ENCODE measurements around the gene FBXL16.
A peak's percentile ranks its signal among the peaks of the same experiment; 100 is the strongest.
"Not testable (repeated sequence)": the region's sequence is repeated elsewhere in the genome, so short reads cannot be mapped to it uniquely, and the experiment has no call there.

FBXL16 gene, protein sequence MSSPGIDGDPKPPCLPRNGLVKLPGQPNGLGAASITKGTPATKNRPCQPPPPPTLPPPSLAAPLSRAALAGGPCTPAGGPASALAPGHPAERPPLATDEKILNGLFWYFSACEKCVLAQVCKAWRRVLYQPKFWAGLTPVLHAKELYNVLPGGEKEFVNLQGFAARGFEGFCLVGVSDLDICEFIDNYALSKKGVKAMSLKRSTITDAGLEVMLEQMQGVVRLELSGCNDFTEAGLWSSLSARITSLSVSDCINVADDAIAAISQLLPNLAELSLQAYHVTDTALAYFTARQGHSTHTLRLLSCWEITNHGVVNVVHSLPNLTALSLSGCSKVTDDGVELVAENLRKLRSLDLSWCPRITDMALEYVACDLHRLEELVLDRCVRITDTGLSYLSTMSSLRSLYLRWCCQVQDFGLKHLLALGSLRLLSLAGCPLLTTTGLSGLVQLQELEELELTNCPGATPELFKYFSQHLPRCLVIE

DNA sequence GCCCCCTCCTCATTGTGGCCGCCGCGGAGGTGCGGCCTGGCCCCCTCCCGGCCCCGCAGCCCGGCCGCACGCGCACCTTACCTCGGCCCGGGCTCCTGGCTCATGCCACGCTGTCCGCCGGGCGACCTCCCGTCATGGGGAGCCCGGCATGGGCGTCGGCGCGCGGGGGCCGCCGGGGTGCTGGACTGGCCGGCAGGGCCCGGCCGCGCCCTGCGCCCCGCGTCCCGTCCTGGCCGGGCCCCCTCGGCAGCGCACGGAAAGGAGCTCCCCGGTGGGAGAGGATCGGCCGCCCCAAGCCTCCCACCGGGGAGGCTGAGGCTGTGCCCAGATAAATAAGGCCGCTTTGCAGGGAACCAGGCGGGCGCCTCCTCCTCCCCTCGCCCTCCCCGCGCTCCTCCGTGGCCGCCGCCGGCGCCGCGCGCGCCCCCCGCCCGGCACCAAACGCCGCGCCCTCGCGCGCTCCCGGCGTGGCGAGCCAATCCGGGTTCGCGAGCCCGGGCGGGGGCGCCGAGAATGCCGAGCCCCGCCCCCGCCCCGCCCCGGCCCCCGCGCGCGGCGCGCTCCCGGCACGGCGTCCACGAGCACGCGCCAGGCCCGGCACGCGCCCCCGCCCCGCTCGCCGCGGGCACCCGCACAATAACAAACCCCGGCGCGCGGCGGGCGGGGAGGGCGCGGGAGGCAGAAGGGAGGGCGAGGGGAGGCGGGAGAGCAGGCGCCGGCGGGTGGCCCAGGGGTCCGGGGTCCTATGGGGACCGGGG lies at the start of gene FBXL16:
Gene FBXL16, minus strand, starts transcription at position 371 of the 758 bp plus-strand sequence. CDS start 8,396 bp downstream, outside the sequence.
- no peak for DNase-seq

DNA sequence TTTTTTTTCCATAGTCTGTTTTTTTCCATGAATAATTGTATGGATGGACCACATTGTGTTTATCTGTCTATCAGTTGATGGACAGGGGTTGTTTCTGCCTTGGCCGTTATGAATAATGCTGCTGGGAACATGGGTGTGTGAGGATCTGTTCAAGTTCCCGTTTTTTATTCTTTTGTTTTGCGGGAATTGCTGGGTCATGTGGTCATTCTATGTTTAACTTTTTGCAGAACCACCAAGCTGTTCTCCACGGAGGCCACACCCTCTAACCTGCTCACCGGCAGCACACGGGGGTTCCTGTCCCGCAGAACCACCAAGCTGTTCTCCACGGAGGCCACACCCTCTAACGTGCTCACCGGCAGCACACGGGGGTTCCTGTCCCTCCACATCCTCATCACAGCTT lies 49.1 kb upstream of the FBXL16 start:
- DNase-seq: peak in 1 of 2 donors; percentile 7

DNA sequence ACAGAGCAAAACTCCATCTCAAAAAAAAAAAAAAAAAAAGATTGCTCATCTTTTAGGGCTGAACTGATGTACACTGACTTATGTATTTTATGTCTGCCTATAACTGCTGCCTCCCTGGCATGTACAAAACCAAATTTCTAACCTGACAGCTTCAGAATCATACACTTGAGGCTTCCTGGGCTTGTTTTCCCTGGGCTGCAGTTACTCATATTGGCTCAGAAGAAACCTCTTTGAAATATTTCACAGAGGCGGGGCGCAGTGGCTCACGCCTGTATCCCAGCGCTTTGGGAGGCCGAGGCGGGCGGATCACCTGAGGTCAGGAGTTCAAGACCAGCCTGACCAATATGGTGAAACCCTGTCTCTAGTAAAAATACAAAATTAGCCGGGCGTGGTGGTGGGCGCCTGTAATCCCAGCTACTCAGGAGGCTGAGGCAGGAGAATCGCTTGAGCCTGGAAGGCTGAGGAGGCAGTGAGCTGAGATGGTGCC lies 48.6 kb upstream of the FBXL16 start:
- not testable (repeated sequence) for DNase-seq

DNA sequence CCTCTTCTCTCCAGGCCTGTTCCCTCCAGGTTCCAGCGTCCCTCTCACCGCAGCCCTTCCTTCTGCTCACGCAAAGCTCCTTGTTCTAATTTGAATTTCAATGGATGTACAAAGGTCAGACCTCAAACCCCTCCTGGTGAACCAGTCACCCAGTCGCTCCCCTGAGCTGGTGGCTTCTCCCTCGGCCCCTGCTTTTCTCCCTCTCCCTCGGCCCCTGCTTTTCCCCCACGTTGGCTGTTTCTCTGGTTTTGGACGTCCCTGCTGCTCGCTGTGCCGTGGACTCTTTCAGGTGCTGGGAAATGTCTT lies 46.4 kb upstream of the FBXL16 start:
- DNase-seq: no peak

DNA sequence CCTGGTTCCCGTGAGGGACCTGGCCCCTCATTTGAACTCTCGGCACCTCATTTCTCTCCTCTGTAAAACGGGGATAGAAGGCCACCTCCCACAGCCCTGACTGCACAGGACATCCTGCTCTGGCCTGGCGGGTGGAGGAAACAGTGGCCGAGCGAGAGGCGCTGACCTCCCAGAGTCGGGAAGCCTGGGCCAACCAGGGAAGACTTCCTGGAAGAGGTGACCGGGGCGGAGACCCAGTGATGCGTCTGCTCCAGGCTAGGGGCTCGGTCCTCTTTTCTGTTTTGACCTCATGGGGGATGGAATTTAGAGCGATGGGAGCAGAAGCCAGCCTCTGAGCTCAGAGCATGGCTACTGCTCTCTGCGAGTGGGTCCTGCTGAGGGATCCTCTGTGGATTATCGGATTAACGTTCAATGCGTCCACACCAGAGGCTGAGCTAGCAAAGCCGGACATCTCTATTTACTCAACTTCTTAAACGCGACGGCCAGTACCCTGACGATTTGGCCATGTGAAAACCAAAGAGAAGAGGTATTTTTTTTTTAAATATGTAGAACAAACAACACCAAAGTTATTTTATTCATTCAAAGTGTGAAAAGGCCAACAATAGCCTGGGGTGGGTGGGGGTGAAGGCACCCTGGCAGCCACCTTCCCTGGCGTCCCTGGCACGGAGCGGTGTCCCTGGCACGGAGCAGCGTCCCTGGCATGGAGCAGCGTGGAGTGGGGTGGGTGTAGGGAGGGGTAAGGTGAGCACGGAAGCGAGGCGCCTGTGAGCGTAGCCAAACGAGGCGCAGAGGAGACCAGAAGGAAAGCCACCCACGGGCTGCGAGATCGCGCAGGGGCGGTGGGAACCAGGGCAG lies 45.8 kb upstream of the FBXL16 start:
- no peak for DNase-seq

DNA sequence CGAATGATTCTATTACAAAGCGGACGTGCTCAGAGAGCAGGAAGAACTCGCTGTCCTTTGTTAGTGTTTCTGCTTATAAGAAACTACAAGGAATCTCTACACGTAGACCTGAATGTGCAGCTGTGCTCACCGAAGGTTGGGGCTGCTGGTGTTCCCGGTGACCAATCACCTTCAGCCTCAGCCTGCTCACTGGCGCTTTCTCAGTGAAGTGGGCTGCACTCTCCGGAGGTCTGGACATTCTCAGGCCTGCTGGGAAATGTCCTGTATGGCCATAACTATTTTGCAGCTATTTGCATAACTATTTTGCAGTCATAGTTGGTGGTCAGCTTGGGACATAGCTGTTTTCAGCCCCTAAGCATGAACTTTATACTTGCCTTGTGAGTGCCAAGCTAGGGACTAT lies 44.9 kb upstream of the FBXL16 start:
- no peak for DNase-seq

DNA sequence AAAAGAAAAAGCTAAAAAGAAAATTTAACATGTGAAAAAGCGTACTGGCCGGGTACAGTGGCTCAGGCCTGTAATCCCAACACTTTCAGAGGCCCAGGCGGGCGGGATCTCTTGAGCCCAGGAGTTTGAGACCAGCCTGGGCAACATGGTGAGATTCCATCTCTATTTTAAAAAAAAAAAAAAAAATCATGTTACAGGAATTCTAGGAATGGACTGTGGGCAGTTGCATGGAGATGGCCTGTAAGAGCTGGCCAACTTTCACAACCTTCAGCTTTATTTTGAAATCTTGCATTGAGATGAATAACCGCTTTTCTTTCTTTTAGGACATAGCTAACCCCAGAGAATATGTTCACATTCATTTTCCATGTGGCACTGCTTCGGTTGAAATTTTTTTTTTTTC lies 43.4 kb upstream of the FBXL16 start:
- DNase-seq: no peak

DNA sequence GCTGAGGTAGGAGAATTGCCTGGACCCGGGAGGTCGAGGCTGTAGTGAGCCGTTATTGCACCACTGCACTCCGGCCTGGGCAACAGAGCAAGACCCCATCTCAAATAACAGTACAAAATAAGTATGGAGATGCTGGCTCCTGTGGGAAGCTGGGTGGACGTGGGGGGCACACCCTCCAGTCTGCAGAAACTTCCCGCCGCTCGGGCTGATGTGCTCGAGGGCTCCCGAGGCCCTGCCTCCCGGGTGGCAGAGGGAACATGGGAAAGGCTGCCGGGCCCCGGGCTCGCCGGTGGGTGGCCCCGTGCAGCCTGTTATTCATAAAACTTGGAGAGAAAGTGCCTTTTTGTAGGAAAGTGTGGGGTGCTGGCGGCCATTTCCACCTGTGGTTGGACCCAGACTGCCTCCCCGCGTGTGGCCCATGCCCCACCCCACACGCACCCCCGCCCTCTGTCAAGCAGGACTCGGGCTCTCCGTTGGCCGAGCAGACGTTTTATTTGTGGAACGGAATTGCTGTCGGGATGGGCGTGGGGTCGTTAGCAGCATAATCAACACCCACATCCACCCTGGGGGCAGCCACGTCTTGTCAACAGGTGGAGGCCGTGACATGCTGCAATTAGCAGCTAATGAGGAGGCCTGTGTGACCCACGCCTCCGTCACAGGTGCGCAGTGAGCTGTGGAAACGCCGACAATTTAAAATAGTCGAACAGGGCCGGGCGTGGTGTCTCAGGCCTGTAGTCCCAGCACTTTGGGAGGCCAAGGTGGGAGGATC lies 42.6 kb upstream of the FBXL16 start:
- no peak for DNase-seq

DNA sequence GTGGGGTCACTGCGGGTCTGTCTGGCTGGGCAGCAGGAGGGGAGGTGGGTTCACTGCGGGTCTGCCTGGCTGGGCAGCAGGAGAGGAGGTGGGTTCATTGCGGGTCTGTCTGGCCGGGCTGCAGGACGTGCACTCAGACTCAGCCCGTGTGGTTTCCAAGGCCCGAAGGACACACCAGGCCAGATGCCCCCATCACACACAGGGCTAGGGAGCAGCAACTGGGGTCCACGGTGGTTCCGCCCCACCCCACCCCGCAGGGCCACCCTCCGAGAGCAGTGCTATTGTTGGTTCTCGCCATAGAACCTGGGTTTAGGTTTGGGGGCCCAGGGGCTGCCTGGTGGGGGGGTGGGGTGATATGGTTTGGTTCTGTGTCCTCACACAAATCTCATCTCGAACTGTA lies 41.0 kb upstream of the FBXL16 start:
- no peak for DNase-seq

DNA sequence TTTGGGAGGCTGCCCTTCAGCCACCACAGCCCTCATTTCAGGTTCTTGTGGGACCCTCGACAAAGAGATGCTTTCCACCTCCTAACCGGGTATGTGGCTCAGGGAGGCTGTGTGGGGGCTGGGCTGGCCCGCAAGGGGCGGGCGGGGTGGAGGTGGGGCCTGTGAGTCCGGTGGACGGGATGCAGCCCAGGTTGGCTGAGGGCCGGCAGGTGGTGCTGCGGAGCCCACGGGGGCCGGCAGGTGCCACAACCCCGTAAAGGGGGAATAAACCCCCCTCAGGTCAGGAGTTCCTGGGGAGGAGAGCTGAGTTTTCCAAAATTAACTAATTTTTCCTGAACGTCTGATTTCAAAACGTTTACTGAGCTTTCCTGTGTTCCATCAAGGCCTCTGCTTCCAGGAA lies 40.1 kb upstream of the FBXL16 start:
- DNase-seq: no peak

DNA sequence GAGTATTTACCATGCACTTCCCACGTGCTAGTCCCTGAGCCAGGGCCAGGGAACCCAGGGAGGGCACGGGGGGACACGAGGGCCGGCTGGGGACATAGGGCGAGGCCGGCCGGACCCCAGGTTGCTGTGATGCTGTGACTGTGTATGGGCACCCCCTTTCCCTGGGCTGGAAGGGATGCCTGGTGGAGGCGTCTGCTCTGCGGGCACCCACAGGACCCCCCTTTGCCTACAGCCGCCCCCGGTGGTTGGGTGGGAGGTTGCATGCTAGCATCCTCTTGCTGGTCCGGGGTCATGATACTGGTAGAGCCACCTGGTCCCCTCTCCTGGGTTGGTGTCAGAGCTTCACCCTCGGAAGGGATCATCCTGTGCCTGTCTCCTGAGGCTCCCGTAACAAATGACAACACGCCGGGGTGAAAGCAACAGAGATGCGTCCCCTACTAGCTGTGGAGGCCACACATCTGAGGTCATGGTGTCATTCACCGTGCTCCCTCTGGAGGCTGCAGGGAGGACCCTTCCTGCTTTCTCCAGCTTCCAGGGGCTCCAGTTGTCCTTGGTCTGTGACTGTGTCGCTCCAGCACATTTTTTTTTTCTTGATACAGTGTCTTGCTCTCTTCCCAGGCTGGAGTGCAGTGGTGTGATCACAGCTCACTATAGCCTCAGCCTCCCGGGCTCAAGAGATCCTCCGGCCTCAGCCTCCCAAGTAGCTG lies 38.3 kb upstream of the FBXL16 start:
- no peak for DNase-seq

DNA sequence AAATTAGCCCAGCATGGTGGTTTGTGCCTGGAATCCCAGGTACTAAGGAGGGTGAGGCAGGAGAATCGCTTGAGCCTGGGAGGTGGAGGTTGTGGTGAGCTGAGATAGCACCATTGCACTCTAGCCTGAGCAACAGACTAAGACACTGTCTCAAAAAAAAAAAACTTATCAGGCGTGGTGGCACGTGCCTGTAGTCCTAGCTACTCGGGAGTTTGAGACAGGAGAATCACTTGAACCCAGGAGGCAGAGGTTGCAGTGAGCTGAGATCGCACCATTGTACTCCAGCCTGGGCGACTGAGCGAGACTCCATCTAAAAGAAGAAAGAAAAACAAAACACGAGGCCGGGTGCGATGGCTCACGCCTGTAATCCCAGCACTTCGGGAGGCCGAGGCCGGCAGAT lies 37.3 kb upstream of the FBXL16 start:
- not testable (repeated sequence) for DNase-seq

DNA sequence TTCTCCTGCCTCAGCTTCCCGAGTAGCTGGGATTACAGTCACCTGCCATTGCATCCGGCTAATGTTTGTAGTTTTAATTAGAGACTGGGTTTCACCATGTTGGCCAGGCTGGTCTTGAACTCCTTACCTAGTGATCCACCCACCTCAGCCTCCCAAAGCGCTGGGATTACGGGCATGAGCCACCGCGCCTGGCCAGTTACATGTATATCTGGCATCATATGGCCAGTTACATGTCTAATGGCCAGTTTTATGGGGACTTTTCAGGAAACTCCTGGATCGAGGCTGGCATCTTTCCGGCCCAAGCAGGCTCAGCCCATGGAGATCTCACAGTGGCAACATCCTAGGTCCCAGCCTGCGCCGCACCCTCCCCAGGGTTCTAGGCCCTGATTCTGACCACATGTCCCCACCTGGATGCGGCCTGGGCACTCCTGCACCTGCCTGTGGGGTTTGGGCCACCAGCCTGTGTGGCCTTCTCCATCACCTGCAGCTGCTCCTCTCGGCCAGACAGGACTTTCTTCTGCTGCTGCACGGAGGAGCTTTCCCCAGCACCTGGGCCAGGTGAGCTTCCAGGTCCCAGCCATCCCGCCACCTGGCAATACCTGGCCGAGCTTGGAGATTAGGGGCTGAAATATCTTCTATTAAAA lies 36.5 kb upstream of the FBXL16 start:
- DNase-seq: no peak

DNA sequence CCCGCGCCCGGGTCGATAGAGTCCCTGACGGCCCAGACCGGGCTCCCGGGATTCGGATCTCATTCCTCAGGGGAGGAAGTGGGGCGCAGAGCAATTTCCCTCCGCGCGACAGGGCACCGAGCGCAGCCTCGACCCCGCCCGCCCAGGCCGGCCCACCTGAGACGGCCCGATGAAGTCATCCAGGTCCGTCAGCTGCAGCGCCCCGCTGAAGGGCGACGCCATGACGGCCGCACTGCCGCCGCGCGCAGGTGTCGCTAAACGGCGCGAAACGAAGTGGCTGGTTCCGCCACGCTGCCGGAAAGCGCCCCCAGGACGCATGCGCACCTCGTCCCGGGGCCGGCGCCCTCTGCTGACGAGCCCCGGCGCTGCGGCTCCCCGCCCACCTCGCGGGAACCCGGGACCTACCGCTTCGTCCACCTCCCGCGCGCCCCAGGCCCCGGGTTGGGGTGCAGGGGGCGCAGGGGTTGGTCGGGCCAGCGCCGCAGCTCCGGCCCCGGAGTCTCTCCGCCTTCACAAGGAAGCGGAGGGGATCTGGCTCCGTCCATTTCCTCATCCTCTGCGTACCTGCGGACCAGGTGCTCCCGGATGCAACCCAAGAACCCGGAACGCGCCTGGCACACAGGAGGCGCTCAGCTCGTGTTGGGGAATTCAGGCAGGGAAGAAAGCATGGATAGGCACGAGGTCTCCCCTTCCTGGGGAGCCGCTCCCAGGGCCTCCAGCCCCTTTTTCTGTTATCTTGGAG lies 35.3 kb upstream of the FBXL16 start, which contains the start of gene CIAO3:
Gene CIAO3, minus strand, starts transcription at position 234 of the 742 bp plus-strand sequence. Its CDS starts 12 bp downstream, at position 222.
- peak; percentile 89 to 92 for DNase-seq

DNA sequence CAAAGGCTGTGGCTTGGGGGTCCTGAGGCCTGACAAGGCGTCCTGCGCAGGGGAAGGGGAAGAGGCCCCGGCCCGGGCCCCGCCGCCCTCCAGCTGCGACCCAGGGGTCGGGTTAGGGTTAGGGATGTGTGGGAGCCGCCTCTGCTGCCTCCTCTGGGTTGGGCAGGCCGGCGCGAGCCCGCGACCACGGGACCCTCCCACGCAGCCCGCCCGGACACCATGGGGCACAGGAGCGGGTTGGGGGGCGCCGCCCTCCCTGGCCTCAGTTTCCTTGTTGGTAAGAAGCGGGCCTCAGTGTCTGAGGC lies 34.8 kb upstream of the FBXL16 start:
- DNase-seq: no peak

DNA sequence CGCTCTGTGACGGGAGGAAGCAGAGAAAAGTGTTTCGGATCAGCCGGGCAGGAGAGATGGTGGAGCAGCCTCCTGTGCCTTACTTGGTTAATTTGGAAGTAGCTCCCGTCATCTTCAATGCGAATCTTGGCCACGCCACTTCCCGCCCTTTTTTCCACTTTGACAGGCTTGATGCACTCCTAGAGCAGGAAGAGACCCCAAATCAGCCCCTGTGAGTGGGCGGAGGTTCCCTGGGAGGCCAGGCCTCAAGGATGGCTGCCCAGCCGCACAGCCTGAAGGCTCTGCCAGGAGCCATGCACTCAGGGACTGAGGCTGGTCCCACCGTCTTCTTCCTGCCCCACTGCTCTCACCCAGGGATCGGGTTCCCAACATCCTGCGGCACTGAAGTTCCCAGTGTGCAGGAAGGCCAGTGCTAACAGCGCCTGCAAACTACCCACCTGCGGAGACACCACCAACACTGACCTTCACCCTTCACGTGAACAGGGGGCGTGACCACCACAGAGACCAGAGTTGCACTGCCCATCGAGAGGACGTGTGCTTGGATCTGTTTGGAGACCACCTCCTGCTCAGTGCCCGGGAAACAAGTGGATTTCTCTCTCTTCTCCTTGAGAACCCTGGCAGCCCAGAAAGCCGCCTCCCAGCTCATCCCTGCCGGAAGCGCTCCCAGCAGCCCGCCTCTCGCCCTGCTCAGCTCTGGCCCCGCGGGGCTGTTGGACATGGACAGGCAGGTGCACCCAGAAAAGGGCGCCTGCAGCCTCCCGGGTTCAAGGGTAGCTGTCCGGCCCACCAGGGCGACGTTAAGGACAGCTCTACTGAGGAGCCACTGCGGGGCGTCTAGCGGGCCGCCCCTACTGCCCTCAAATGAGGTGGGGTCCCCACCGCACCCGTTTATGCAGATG lies 34.2 kb upstream of the FBXL16 start:
- no peak for DNase-seq

DNA sequence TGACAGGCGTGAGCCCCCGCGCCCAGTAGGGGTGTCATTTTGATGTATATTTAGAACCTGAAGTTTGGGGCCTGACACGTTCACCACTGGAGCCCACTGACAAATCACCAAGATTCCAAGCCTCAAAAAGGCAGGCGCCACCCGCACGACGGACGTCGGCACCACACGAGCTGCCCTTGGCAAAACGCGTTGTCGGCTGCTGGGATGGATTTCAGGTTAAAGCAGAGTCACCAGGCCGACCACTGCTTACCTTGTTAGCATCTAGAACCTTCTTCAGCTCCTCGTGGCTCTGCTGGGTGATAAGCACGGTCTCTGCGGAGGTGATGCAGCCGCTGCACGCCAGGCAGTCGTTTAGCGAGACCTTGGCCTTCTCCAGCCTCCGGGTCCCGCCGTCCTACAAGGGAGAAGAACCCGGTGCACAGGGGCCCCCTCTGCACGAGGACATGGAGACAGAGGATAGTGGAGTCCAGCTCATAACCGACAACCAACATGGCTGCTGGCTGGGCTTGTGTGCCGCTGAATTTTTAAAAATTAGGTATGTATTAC lies 31.4 kb upstream of the FBXL16 start:
- DNase-seq: no peak

DNA sequence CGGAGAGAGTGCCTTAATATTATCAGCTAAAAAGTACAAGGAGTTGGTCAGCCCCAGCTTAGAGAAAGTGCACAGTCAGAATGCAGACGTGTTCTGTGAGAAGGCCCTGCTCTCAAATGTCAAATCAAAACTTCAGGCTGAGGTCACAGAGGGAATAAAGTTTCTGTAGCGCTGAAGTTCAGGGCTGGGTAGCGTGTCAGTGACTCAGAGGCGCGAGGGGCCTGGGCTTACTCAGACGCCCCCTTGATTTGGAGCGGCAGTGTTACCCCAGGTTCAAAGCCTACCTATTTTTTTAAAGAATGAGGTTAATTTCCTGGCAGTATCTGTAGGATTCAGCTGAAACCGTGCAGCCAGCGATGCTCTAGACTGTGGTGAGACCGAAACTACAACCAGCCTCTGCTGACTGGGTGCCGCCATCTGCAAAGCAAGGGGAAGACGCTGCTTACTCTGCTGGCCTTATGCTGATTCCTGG lies 30.4 kb upstream of the FBXL16 start:
- no peak for DNase-seq

Data from CD4-positive, alpha-beta T cell treated with Interleukin-1 beta for 1 hour (primary cell).